B cell (primary cell): ENCODE measurements around the gene GDPD3. TPM values are rescaled to one million over a fixed set of nuclear protein-coding genes. Genes with fewer than 3 reads are reported as not detected.

Experiments
- ATAC-seq: fragments of 200-7000 bp; cut with Tn5 transposase; one replicate; pipeline ENCODE4 v1.10.0; 2021; ENCODE audit warnings: low read depth, mild to moderate bottlenecking, moderate number of reproducible peaks, moderate library complexity
- CTCF ChIA-PET: fragments of 350-600 bp; sonication (Branson Sonifier 250); formaldehyde crosslinking; loops from one replicate; lab custom pipeline; 2021; ENCODE audit warnings: antibody characterized with exemption, inconsistent platforms; lab: Charles Lee
- POLR2A ChIA-PET: fragments of 350-600 bp; sonication (Branson Sonifier 250); formaldehyde crosslinking; loops from one replicate; lab custom pipeline; 2021; ENCODE audit warnings: antibody characterized with exemption; lab: Charles Lee
- DNase-seq: peaks from one replicate; pipeline ENCODE4 v3.0.0; 2013
- H2AFZ ChIP-seq: 2 replicates; pipeline ENCODE4 v1.6.1; 2012; ENCODE audit warnings: mild to moderate bottlenecking, low read depth, low read length; ENCODE audit not compliant: insufficient read depth, poor library complexity, severe bottlenecking
- H3K27ac ChIP-seq, 2 donors: 1 replicate in 1 of 2; 2 replicates in 1 of 2; pipeline ENCODE4 v1.5.1; 2012 to 2013; ENCODE audit warnings: low read length in 2 of 2, mild to moderate bottlenecking in 2 of 2, moderate library complexity in 1 of 2
- H3K27me3 ChIP-seq, 4 experiments: fragments of 200-600 bp in 1 of 4; sonication (generic) in 1 of 4; replicated peaks in 1 of 4; 1 replicate in 2 of 4; 2 replicates in 2 of 4; pipeline versions ENCODE4 v1.6.1 to v1.7.0; 2013 to 2016; ENCODE audit warnings: low read length in 3 of 4, mild to moderate bottlenecking in 2 of 4, mixed read lengths in 1 of 4, moderate library complexity in 1 of 4; ENCODE audit not compliant: insufficient read depth in 4 of 4, control insufficient read depth in 3 of 4; ENCODE audit errors: control extremely low read depth in 1 of 4
- H3K36me3 ChIP-seq, 2 experiments: replicated peaks in 1 of 2; 1 replicate in 1 of 2; 2 replicates in 1 of 2; pipeline versions ENCODE4 v1.6.1 to v1.7.1; 2013; ENCODE audit warnings: low read length in 1 of 2; ENCODE audit not compliant: insufficient read depth in 2 of 2, control insufficient read depth in 1 of 2; ENCODE audit errors: control extremely low read depth in 1 of 2, extremely low read depth in 1 of 2
- H3K4me1 ChIP-seq, 2 donors: fragments of 200-600 bp in 1 of 2; sonication (generic) in 1 of 2; 1 replicate in 1 of 2; 2 replicates in 1 of 2; pipeline versions ENCODE4 v1.5.1 to v1.6.1; 2013 to 2017; ENCODE audit warnings: low read length in 2 of 2; ENCODE audit not compliant: control insufficient read depth in 2 of 2, insufficient read depth in 2 of 2
- H3K4me2 ChIP-seq: replicated peaks from 2 replicates; pipeline ENCODE3; 2012; ENCODE audit warnings: mild to moderate bottlenecking, low read depth, low read length; ENCODE audit not compliant: poor library complexity, severe bottlenecking
- H3K4me3 ChIP-seq, 5 experiments: fragments of 200-600 bp in 1 of 5; sonication (generic) in 1 of 5; 1 replicate in 3 of 5; 2 replicates in 2 of 5; pipeline versions ENCODE4 v1.5.1 to v1.7.0; 2011 to 2016; ENCODE audit warnings: low read length in 4 of 5, mild to moderate bottlenecking in 4 of 5, low read depth in 2 of 5, control low read depth in 1 of 5, moderate library complexity in 1 of 5; ENCODE audit not compliant: insufficient read depth in 1 of 5; ENCODE audit errors: control extremely low read depth in 1 of 5, extremely low read depth in 1 of 5
- H3K79me2 ChIP-seq: fragments of 200-600 bp; sonication (generic); one replicate; pipeline ENCODE4 v1.6.0; 2016; ENCODE audit warnings: low read length; ENCODE audit not compliant: control insufficient read depth, insufficient read depth
- H3K9ac ChIP-seq: fragments of 200-600 bp; sonication (generic); 2 replicates; pipeline ENCODE4 v1.6.1; 2017; ENCODE audit warnings: mild to moderate bottlenecking, low read length, moderate library complexity
- H3K9me3 ChIP-seq, 3 donors: one replicate each; pipeline versions ENCODE4 v1.6.1 to v1.7.1; 2013; ENCODE audit warnings: low read length in 2 of 3; ENCODE audit not compliant: control insufficient read depth in 2 of 3, insufficient read depth in 1 of 3; ENCODE audit errors: control extremely low read depth in 1 of 3
- H4K20me1 ChIP-seq: 2 replicates; pipeline ENCODE4 v1.6.0; 2012; ENCODE audit warnings: mild to moderate bottlenecking, low read length; ENCODE audit not compliant: insufficient read depth, control insufficient read depth, poor library complexity, severe bottlenecking
- H3K27ac Mint-ChIP-seq: one replicate; pipeline ENCODE4 v1.8.0; 2021; ENCODE audit warnings: mixed read lengths
- H3K27me3 Mint-ChIP-seq: one replicate; pipeline ENCODE4 v1.8.0; 2021; ENCODE audit warnings: mixed read lengths
- H3K4me1 Mint-ChIP-seq: one replicate; pipeline ENCODE4 v1.8.0; 2021; ENCODE audit warnings: mixed read lengths
- H3K4me3 Mint-ChIP-seq: one replicate; pipeline ENCODE4 v1.8.0; 2021; ENCODE audit warnings: mixed read lengths
- H3K9me3 Mint-ChIP-seq: one replicate; pipeline ENCODE4 v1.8.0; 2022; ENCODE audit warnings: mixed read lengths; ENCODE audit not compliant: insufficient read depth
- EZH2 ChIP-seq: IDR thresholded peaks from 2 replicates; pipeline ENCODE4 v1.6.1; 2012; ENCODE audit warnings: borderline replicate concordance, low read depth, mild to moderate bottlenecking, moderate library complexity, low read length; ENCODE audit not compliant: insufficient read depth, poor library complexity, severe bottlenecking
- WGBS: methylation state at CpG from one replicate; pipeline ENCODE4 v1.1.5; 2013; ENCODE audit warnings: missing lambda C conversion rate; ENCODE audit not compliant: insufficient coverage; 5-methylcytosine and 5-hydroxymethylcytosine counted together
- intact Hi-C: fragments of 100-400 bp; cut with micrococcal nuclease; formaldehyde crosslinking; loops from one replicate; pipeline ENCODE4 v1.10.0; 2022
- polyA plus RNA-seq: library from polyadenylated mRNA; depleted of rRNA; stranded (reverse); fragments of >200 nt; gene quantifications from 2 replicates; pipeline ENCODE4 v1.2.3, GENCODE V29; 2012
- total RNA-seq, 2 donors: library from RNA; stranded (reverse); fragments of 120-200 nt in 1 of 2; gene quantifications; 1 replicate in 1 of 2; 2 replicates in 1 of 2; pipeline versions ENCODE4 v1.2.3 to v1.2.4, GENCODE V29; 2013 to 2022
- TF ChIP-seq, protein P1 (sequence below): fragments of 200-600 bp; IDR thresholded peaks from one replicate; pipeline ENCODE4 v1.8.0; 2022; ENCODE audit warnings: antibody characterized with exemption, mild to moderate bottlenecking

The GDPD3 gene
- total and polyA plus RNA-seq, 2 donors (not counting 1 experiment from before 2014, with no cell fraction given), result 10.6 to 17.3 TPM

DNA sequence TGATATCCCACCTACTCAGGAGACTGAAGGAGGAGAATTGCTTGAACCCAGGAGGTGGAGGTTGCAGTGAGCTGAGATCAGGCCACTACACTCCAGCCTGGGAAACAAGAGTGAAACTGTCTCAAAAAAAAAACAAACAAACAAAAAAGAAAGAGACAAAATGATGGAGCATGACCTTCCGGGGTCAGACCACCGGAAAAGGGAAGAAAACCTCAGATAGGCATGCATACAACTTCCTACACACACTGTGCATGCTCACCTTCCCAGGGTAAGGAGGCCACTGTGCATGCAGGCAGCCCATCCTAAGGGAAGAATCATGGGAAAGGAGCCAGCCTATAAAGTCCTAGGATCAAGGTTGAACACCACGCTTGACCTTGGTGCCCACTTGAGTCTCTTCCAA, 19.3 kb upstream of the GDPD3 start:
- H3K9me3 ChIP-seq, result no peaks in the 10 kb centered on the region
- H3K27me3 ChIP-seq, result no peaks in the 10 kb centered on the region
- H3K4me3 Mint-ChIP-seq, result no peak overlapping the region
- no CpG with 5 or more reads among the region's 3 CpGs for WGBS
- no peak overlapping the region for H3K27ac ChIP-seq
- no peak overlapping the region for H2AFZ ChIP-seq
- H3K79me2 ChIP-seq, result no peaks in the 10 kb centered on the region
- H3K4me1 Mint-ChIP-seq, result no peaks in the 10 kb centered on the region
- ChIA-PET POLR2A (no interaction called here), CTCF (interaction anchor here (1.2 kb wide), 1 partner anchor 10 kb away, joined by 3 read pairs; no protein-coding TSS in a partner anchor)
- no peak for ATAC-seq
- intact Hi-C loops, result no loop called here
- TF ChIP-seq, protein P1, sequence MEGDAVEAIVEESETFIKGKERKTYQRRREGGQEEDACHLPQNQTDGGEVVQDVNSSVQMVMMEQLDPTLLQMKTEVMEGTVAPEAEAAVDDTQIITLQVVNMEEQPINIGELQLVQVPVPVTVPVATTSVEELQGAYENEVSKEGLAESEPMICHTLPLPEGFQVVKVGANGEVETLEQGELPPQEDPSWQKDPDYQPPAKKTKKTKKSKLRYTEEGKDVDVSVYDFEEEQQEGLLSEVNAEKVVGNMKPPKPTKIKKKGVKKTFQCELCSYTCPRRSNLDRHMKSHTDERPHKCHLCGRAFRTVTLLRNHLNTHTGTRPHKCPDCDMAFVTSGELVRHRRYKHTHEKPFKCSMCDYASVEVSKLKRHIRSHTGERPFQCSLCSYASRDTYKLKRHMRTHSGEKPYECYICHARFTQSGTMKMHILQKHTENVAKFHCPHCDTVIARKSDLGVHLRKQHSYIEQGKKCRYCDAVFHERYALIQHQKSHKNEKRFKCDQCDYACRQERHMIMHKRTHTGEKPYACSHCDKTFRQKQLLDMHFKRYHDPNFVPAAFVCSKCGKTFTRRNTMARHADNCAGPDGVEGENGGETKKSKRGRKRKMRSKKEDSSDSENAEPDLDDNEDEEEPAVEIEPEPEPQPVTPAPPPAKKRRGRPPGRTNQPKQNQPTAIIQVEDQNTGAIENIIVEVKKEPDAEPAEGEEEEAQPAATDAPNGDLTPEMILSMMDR, result no peak
- no peak for TF ChIP-seq EZH2
- no peaks in the 10 kb centered on the region for H3K9me3 Mint-ChIP-seq
- H3K27ac Mint-ChIP-seq, result no peak overlapping the region
- H3K9ac ChIP-seq, result no peak overlapping the region
- no peak overlapping the region for H3K4me3 ChIP-seq
- H3K4me1 ChIP-seq, result no peaks in the 10 kb centered on the region
- DNase-seq, result no peak
- H3K4me2 ChIP-seq, result no peak overlapping the region
- no peaks in the 10 kb centered on the region for H3K27me3 Mint-ChIP-seq
- H3K36me3 ChIP-seq, result no peaks in the 10 kb centered on the region
- H4K20me1 ChIP-seq, result no peaks in the 10 kb centered on the region

DNA sequence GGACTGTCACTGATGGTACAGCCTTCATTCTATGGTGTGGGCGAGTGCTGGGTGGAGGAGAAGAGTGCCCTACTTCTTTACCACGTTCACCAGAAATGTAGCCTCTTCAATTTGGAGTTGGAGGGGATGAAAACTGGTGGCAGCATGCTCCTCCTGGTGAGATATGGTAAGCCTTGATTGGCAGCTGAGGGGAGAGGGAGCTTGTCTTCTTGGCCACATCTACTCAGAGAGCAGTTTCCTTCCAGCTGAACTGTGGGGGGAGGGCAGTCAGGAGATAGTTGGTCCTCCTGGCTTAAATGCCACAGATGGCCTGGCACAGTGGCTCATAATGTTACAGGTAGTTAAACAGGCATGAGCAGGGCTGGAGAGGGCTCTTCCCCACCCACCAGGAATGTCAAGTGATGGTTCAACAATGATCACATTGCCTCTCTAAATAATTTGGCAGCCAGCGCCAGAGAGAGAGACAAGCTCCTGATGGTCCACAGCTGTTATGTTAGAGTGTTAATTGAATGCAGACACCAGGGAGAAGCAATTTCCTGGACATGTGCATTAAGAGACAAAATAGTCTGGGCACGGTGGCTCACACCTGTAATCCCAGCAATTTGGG, 18.6 kb upstream of the GDPD3 start:
- H3K4me3 ChIP-seq, result no peak overlapping the region
- DNase-seq, result no peak
- H3K4me1 ChIP-seq, result no peaks in the 10 kb centered on the region
- no peak overlapping the region for H3K27ac ChIP-seq
- TF ChIP-seq EZH2, result no peak
- TF ChIP-seq, protein P1, result no peak
- H4K20me1 ChIP-seq, result no peaks in the 10 kb centered on the region
- WGBS, result 90% methylated on average over 2 of the region's 4 CpGs
- no peaks in the 10 kb centered on the region for H3K79me2 ChIP-seq
- Mint-ChIP-seq H3K9me3 (no peaks in the 10 kb centered on the region), H3K27me3 (no peaks in the 10 kb centered on the region), H3K27ac (no peak overlapping the region), H3K4me3 (no peak overlapping the region), H3K4me1 (no peaks in the 10 kb centered on the region)
- ChIA-PET CTCF (interaction anchor here (0.7 kb wide), 1 partner anchor 67 kb away, joined by 3 read pairs; no protein-coding TSS in a partner anchor), POLR2A (no interaction called here)
- ATAC-seq, result no peak
- no peak overlapping the region for H3K9ac ChIP-seq
- H3K36me3 ChIP-seq, result no peaks in the 10 kb centered on the region
- H3K9me3 ChIP-seq, result no peaks in the 10 kb centered on the region
- H3K27me3 ChIP-seq, result no peaks in the 10 kb centered on the region
- no peak overlapping the region for H2AFZ ChIP-seq
- H3K4me2 ChIP-seq, result no peak overlapping the region
- intact Hi-C loops, result no loop called here
